H9 (cell line): ENCODE measurements around the gene KCND1. TPM values are rescaled to one million over a fixed set of nuclear protein-coding genes. Genes with fewer than 3 reads are reported as not detected.

Experiments
- DNase-seq: peaks from one replicate; pipeline ENCODE4 v3.0.0-alpha.2; 2017
- H2AFZ ChIP-seq: one replicate; pipeline ENCODE4 v1.6.1; 2013; ENCODE audit warnings: mild to moderate bottlenecking, low read length, control low read depth, moderate library complexity
- H2AK5ac ChIP-seq: 2 replicates; pipeline ENCODE4 v1.6.1; 2013; ENCODE audit warnings: low read length, control low read depth, mixed read lengths; ENCODE audit not compliant: insufficient read length
- H2BK120ac ChIP-seq: one replicate; pipeline ENCODE4 v1.6.1; 2013; ENCODE audit warnings: low read depth, mild to moderate bottlenecking, low read length, control low read depth, inconsistent platforms; ENCODE audit not compliant: poor library complexity, severe bottlenecking
- H2BK12ac ChIP-seq: 2 replicates; pipeline ENCODE4 v1.6.1; 2013; ENCODE audit warnings: low read length, control low read depth, mixed read lengths, low read depth; ENCODE audit not compliant: insufficient read length
- H2BK15ac ChIP-seq: 2 replicates; pipeline ENCODE4 v1.6.1; 2013; ENCODE audit warnings: low read depth, low read length, control low read depth
- H2BK20ac ChIP-seq: one replicate; pipeline ENCODE4 v1.6.1; 2013; ENCODE audit warnings: low read depth, mild to moderate bottlenecking, low read length, control low read depth, inconsistent platforms; ENCODE audit not compliant: poor library complexity, severe bottlenecking
- H2BK5ac ChIP-seq: 2 replicates; pipeline ENCODE4 v1.6.1; 2013; ENCODE audit warnings: low read length, control low read depth, mixed read lengths; ENCODE audit not compliant: insufficient read length
- H3K14ac ChIP-seq: 2 replicates; pipeline ENCODE4 v1.6.1; 2013; ENCODE audit warnings: low read length, control low read depth; ENCODE audit not compliant: insufficient read depth
- H3K18ac ChIP-seq: 2 replicates; pipeline ENCODE4 v1.6.1; 2013; ENCODE audit warnings: low read depth, mild to moderate bottlenecking, mixed read lengths, low read length, control low read depth; ENCODE audit not compliant: insufficient read length
- H3K23ac ChIP-seq: 2 replicates; pipeline ENCODE4 v1.6.1; 2013; ENCODE audit warnings: low read length, control low read depth, mixed read lengths, low read depth; ENCODE audit not compliant: insufficient read length
- H3K23me2 ChIP-seq: 2 replicates; pipeline ENCODE4 v1.6.1; 2013; ENCODE audit warnings: low read depth, mild to moderate bottlenecking, mixed read lengths, low read length, control low read depth; ENCODE audit not compliant: insufficient read length, poor library complexity, severe bottlenecking
- H3K27ac ChIP-seq: 2 replicates; pipeline ENCODE4 v1.5.1; 2013; ENCODE audit warnings: low read length, control low read depth, mixed read lengths, low read depth; ENCODE audit not compliant: insufficient read length
- H3K27me3 ChIP-seq: 2 replicates; pipeline ENCODE4 v1.6.1; 2013; ENCODE audit warnings: low read length, control low read depth, inconsistent platforms; ENCODE audit not compliant: insufficient read depth
- H3K4ac ChIP-seq: 2 replicates; pipeline ENCODE4 v1.6.1; 2013; ENCODE audit warnings: low read depth, mild to moderate bottlenecking, control low read depth, inconsistent platforms, low read length, moderate library complexity
- H3K4me1 ChIP-seq: 2 replicates; pipeline ENCODE4 v1.6.1; 2013; ENCODE audit warnings: low read length, control low read depth, inconsistent platforms; ENCODE audit not compliant: insufficient read depth
- H3K4me2 ChIP-seq: 2 replicates; pipeline ENCODE4 v1.6.1; 2013; ENCODE audit warnings: low read length, control low read depth, mixed read lengths; ENCODE audit not compliant: insufficient read length, insufficient read depth
- H3K56ac ChIP-seq: 2 replicates; pipeline ENCODE4 v1.6.1; 2013; ENCODE audit warnings: low read depth, mild to moderate bottlenecking, mixed read lengths, low read length, control low read depth; ENCODE audit not compliant: insufficient read length
- H3K79me1 ChIP-seq: 2 replicates; pipeline ENCODE4 v1.6.1; 2013; ENCODE audit warnings: low read depth, mild to moderate bottlenecking, moderate library complexity, low read length, control low read depth, inconsistent platforms; ENCODE audit not compliant: insufficient read depth, poor library complexity, severe bottlenecking
- H3K79me2 ChIP-seq: 2 replicates; pipeline ENCODE4 v1.6.1; 2013; ENCODE audit warnings: low read length, control low read depth, inconsistent platforms; ENCODE audit not compliant: insufficient read depth
- H3K9ac ChIP-seq: 2 replicates; pipeline ENCODE4 v1.6.1; 2013; ENCODE audit warnings: low read length, control low read depth, mixed read lengths; ENCODE audit not compliant: insufficient read length; ENCODE audit errors: extremely low read depth
- H3K9me3 ChIP-seq: one replicate; pipeline ENCODE4 v1.6.1; 2013; ENCODE audit warnings: low read depth, low read length, inconsistent platforms; ENCODE audit not compliant: control insufficient read depth
- H3T11ph ChIP-seq: one replicate; pipeline ENCODE4 v1.6.1; 2013; ENCODE audit warnings: mild to moderate bottlenecking, low read length, control low read depth, inconsistent platforms
- H4K20me1 ChIP-seq: one replicate; pipeline ENCODE4 v1.6.1; 2013; ENCODE audit not compliant: control insufficient read depth, insufficient read length, insufficient read depth
- H4K5ac ChIP-seq: 2 replicates; pipeline ENCODE4 v1.6.1; 2013; ENCODE audit warnings: low read depth, mild to moderate bottlenecking, mixed read lengths, low read length, control low read depth; ENCODE audit not compliant: insufficient read length
- H4K8ac ChIP-seq: replicated peaks from 2 replicates; pipeline ENCODE4 v1.6.1; 2013; ENCODE audit warnings: low read length, control low read depth, mixed read lengths, low read depth; ENCODE audit not compliant: insufficient read length
- H4K91ac ChIP-seq: 2 replicates; pipeline ENCODE4 v1.6.1; 2013; ENCODE audit warnings: low read depth, mild to moderate bottlenecking, moderate library complexity, mixed read lengths, low read length, control low read depth; ENCODE audit not compliant: insufficient read length
- H3K27ac Mint-ChIP-seq, 3 experiments: 2 replicates in 2 of 3; 3 replicates in 1 of 3; pipeline ENCODE4 v1.8.0; 2020 to 2021; ENCODE audit warnings: mixed read lengths in 3 of 3, mild to moderate bottlenecking in 1 of 3, moderate library complexity in 1 of 3
- H3K27me3 Mint-ChIP-seq: 2 replicates; pipeline ENCODE4 v1.8.0; 2021; ENCODE audit warnings: low read depth, mild to moderate bottlenecking, moderate library complexity, mixed read lengths
- H3K36me3 Mint-ChIP-seq, 3 experiments: 2 replicates in 2 of 3; 3 replicates in 1 of 3; pipeline ENCODE4 v1.8.0; 2020 to 2021; ENCODE audit warnings: low read depth in 3 of 3, mixed read lengths in 3 of 3; ENCODE audit not compliant: insufficient read depth in 1 of 3
- H3K4me1 Mint-ChIP-seq, 2 experiments: 2 replicates each; pipeline ENCODE4 v1.8.0; 2020; ENCODE audit warnings: mixed read lengths in 2 of 2
- H3K4me3 Mint-ChIP-seq, 2 experiments: 2 replicates in 1 of 2; 3 replicates in 1 of 2; pipeline ENCODE4 v1.8.0; 2020 to 2021; ENCODE audit warnings: mild to moderate bottlenecking in 2 of 2, mixed read lengths in 2 of 2, moderate library complexity in 1 of 2
- H3K9me3 Mint-ChIP-seq, 2 experiments: 2 replicates in 1 of 2; 3 replicates in 1 of 2; pipeline ENCODE4 v1.8.0; 2020; ENCODE audit warnings: mild to moderate bottlenecking in 2 of 2, mixed read lengths in 2 of 2, moderate library complexity in 1 of 2
- WGBS: extraction: QIAGEN DNeasy Blood & Tissue Kit; methylation state at CpG from one replicate; pipeline ENCODE4 v1.1.7; 2013; ENCODE audit warnings: missing lambda C conversion rate, low lambda C conversion rate, mixed read lengths; ENCODE audit not compliant: insufficient read length; ENCODE audit errors: extremely low coverage; 5-methylcytosine and 5-hydroxymethylcytosine counted together
- total RNA-seq: library from RNA; stranded (reverse); gene quantifications from 2 replicates; pipeline ENCODE4 v1.2.1, GENCODE V29; 2021
- TF ChIP-seq, protein P1 (sequence below): fragments of 200-600 bp; sonication (generic); conservative IDR thresholded peaks from 3 replicates; pipeline ENCODE4 v1.8.0; 2021; ENCODE audit warnings: antibody characterized with exemption, mild to moderate bottlenecking

Gene KCND1
- total RNA-seq, 1 experiment from 2014 or later, result 5.7 TPM

DNA sequence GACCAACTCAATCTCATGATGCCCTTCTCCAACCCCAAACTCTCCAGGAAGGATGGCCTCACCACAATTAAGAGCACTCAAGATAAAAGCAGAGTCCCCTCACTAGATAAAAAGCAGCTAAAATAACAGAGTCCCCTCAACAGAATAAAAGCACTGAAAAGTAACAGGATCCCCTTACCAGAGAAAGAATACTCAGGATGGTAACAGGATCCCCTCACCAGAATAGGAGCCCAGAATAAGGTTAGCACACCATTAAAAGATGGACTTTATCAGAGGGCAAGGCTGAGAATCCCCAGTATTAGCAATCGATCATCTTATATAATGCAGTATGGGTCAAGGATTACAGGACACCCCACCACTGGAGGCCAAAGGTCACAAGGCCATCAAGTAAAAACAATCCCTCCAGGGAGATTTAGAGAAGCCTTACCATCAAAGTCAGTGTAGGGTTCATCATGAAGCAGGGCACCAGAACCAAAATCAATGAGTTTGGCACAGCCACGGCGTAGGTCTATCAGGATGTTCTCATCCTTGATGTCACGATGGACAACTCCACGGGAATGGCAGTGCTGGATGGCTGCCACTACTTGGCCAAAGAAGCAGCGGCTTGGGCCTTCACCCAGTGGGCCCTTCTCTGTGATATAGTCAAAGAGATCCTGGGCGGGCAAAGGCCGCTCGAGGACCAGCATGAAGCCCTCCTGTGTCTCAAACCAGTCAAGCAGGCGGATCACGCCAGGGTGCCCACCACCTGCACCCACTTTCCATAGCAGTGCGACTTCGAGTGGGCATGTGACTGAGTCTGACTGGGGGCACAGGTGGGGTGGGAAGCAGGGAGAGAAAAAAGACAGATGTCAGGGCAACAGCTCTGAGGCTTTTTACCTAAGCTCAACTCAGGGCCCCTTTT lies 56.8 kb downstream of the KCND1 start:
- Histone ChIP-seq H3K23ac (no peak overlapping the region), H3K18ac (no peak overlapping the region), H4K20me1 (peaks cover 2% of the 10 kb centered on the region), H3T11ph (no peak overlapping the region), H2AFZ (no peak overlapping the region), H3K9me3 (no peaks in the 10 kb centered on the region), H3K23me2 (no peaks in the 10 kb centered on the region), H3K14ac (no peak overlapping the region), H3K56ac (no peak overlapping the region), H2AK5ac (no peak overlapping the region), H3K27ac (peak overlapping the region; percentile 24), H2BK15ac (no peak overlapping the region), H3K4ac (no peak overlapping the region), H4K5ac (no peak overlapping the region), H3K9ac (peak overlapping the region; percentile 2), H3K4me2 (peak overlapping the region; percentile 87), H3K4me1 (peaks cover 1% of the 10 kb centered on the region; the same call in 1 of the 2 replicates), H3K79me1 (peaks cover 4% of the 10 kb centered on the region), H4K8ac (no peak overlapping the region), H2BK12ac (no peak overlapping the region), H2BK120ac (no peak overlapping the region), H2BK5ac (no peak overlapping the region), H3K27me3 (no peaks in the 10 kb centered on the region), H2BK20ac (no peak overlapping the region), H3K79me2 (peaks cover 26% of the 10 kb centered on the region), H4K91ac (no peak overlapping the region)
- TF ChIP-seq, protein P1, sequence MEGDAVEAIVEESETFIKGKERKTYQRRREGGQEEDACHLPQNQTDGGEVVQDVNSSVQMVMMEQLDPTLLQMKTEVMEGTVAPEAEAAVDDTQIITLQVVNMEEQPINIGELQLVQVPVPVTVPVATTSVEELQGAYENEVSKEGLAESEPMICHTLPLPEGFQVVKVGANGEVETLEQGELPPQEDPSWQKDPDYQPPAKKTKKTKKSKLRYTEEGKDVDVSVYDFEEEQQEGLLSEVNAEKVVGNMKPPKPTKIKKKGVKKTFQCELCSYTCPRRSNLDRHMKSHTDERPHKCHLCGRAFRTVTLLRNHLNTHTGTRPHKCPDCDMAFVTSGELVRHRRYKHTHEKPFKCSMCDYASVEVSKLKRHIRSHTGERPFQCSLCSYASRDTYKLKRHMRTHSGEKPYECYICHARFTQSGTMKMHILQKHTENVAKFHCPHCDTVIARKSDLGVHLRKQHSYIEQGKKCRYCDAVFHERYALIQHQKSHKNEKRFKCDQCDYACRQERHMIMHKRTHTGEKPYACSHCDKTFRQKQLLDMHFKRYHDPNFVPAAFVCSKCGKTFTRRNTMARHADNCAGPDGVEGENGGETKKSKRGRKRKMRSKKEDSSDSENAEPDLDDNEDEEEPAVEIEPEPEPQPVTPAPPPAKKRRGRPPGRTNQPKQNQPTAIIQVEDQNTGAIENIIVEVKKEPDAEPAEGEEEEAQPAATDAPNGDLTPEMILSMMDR, result no peak
- Mint-ChIP-seq H3K4me3 (peak overlapping the region; percentile 25 to 65), H3K36me3 (peaks cover 54 to 64% (median 61%) of the 10 kb centered on the region in 3 experiments), H3K27me3 (peaks cover 7% of the 10 kb centered on the region), H3K27ac (peak overlapping the region in 1 of 3 experiments; percentile 81; a peak in 2 of 7 replicates), H3K4me1 (peaks cover 19 to 47% of the 10 kb centered on the region in 2 experiments), H3K9me3 (peaks cover 76% of the 10 kb centered on the region in 2 experiments)
- DNase-seq, result no peak
- whole genome bisulfite sequencing, result no CpG with 5 or more reads among the region's 13 CpGs
